Panc1 (cell line): ENCODE results near the gene HASPIN. TPM values are rescaled to one million over a fixed set of nuclear protein-coding genes. Genes with fewer than 3 reads are reported as not detected.
A peak's percentile ranks its signal among the peaks of the same experiment; 100 is the strongest.

Experiments used
- ATAC-seq: fragments of 200-7000 bp; cut with Tn5 transposase; 2 replicates; pipeline ENCODE4 v1.9.1; 2020; ENCODE audit warnings: mild to moderate bottlenecking, moderate library complexity
- BruUV-seq: library from RNA; stranded (reverse); fragments of 400-500 nt; replicated peaks from 2 replicates; lab custom pipeline; 2021; lab: Mats Ljungman, UMichigan
- CTCF ChIA-PET: fragments of 300-600 bp; sonication (Branson Sonifier 250); formaldehyde crosslinking; loops from one replicate; lab custom pipeline; 2022; ENCODE audit warnings: antibody characterized with exemption; lab: Charles Lee
- POLR2A ChIA-PET: fragments of 300-600 bp; sonication (Branson Sonifier 250); formaldehyde crosslinking; loops from one replicate; lab custom pipeline; 2022; ENCODE audit warnings: antibody characterized with exemption; lab: Charles Lee
- DNase-seq: peaks from one replicate; pipeline ENCODE4 v3.0.0-alpha.2; 2010; ENCODE audit warnings: low read depth, low spot score
- H3K27ac ChIP-seq: 2 replicates; pipeline ENCODE4 v1.5.1; 2011; ENCODE audit warnings: mild to moderate bottlenecking, low read length, inconsistent platforms
- H3K27me3 ChIP-seq: fragments of 200-500 bp; sonication (Bioruptor generic); 2 replicates; pipeline ENCODE4 v1.6.0; 2014; ENCODE audit warnings: low read length, inconsistent platforms; ENCODE audit not compliant: control insufficient read depth, insufficient read depth
- H3K36me3 ChIP-seq: fragments of 200-500 bp; sonication (Bioruptor generic); 2 replicates; pipeline ENCODE4 v1.5.1; 2014; ENCODE audit warnings: inconsistent platforms, mild to moderate bottlenecking, low read length, moderate library complexity; ENCODE audit not compliant: control insufficient read depth, insufficient read depth
- H3K4me1 ChIP-seq: 2 replicates; pipeline ENCODE4 v1.5.1; 2011; ENCODE audit warnings: inconsistent platforms, mild to moderate bottlenecking, low read length, moderate library complexity; ENCODE audit not compliant: control insufficient read depth, insufficient read depth
- H3K4me3 ChIP-seq, 2 experiments: 2 replicates each; pipeline ENCODE4 v1.5.1; 2011 to 2012; ENCODE audit warnings: low read depth in 2 of 2, low read length in 2 of 2, mild to moderate bottlenecking in 2 of 2, inconsistent platforms in 1 of 2, moderate library complexity in 1 of 2
- H3K9me3 ChIP-seq: fragments of 200-500 bp; sonication (Bioruptor generic); 2 replicates; pipeline ENCODE4 v1.5.1; 2014; ENCODE audit warnings: low read depth, mild to moderate bottlenecking, inconsistent platforms, low read length, moderate library complexity; ENCODE audit not compliant: control insufficient read depth, insufficient read depth
- POLR2AphosphoS5 ChIP-seq: IDR thresholded peaks from 2 replicates; pipeline ENCODE4 v1.6.1; 2012; ENCODE audit warnings: mild to moderate bottlenecking, low read depth, low read length, moderate library complexity
- SIN3A ChIP-seq: IDR thresholded peaks from 2 replicates; pipeline ENCODE4 v1.6.1; 2012; ENCODE audit warnings: low read depth, mild to moderate bottlenecking, low read length, moderate library complexity, borderline replicate concordance; ENCODE audit not compliant: insufficient read depth
- TCF7L2 ChIP-seq: IDR thresholded peaks from 2 replicates; pipeline ENCODE4 v1.6.1; 2011; ENCODE audit warnings: mild to moderate bottlenecking, low read depth, low read length, inconsistent platforms
- in situ Hi-C: cut with HindIII; loops from 2 replicates; pipeline ENCODE4 v1.10.0; 2016; ENCODE audit warnings: low sequenced_read_pairs, low pct_unique_long_range_greater_than_20kb
- intact Hi-C: fragments of 100-400 bp; cut with micrococcal nuclease; formaldehyde crosslinking; loops from one replicate; pipeline ENCODE4 v1.10.0; 2022; ENCODE audit not compliant: unreplicated experiment
- total RNA-seq: library from RNA; stranded (reverse); gene quantifications from one replicate; pipeline ENCODE4 v1.2.1, GENCODE V29; 2021; ENCODE audit not compliant: unreplicated experiment
- TF ChIP-seq, protein P1 (sequence below), 2 experiments: IDR thresholded peaks; 2 replicates each; pipeline ENCODE4 v1.6.1; 2011 to 2012; ENCODE audit warnings: low read depth in 2 of 2, control low read depth in 1 of 2, low read length in 1 of 2, mild to moderate bottlenecking in 1 of 2, moderate library complexity in 1 of 2; ENCODE audit not compliant: insufficient read depth in 1 of 2
- TF ChIP-seq, protein P2 (sequence below): fragments of 450-650 bp; IDR thresholded peaks from 2 replicates; pipeline ENCODE4 v1.5.1; 2017; ENCODE audit warnings: mild to moderate bottlenecking

Gene HASPIN
- total RNA-seq, 1 experiment from 2014 or later = 10.6 TPM

DNA sequence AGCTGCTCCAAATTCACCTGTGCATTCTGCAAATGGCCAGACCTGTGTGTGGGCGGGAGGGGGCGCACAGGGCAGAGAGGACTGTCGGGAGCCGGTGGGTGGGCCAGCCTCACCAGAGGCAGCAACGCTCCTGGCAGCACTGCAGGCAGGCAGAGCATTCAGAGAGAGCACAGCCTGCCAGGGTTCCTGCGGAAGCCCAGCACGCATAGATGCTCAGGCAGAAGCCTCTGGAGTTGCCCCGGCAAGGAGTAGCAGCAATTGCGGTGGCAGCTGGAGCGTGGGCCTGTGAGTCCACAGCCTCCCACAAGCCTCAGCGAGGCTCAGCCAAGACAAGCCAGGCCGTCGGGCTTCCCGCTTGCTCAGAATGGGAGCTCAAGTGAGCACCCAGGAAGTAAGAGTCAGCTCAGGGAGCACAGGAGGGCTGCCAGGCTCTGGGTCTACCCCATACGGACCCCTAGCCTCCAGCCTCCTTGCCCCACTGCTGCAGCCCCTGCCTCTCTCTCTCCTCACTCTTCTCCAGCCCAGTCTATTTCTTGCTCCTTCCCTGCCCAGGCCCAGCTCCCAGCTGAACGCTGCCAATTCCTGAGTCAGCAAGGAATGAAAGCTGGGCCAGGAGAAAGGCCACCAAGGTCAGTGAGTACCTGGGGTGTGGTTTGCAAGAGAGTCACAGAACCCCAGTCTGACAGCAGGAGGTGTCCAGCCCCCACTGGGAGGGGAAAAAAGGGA lies 45.4 kb upstream of the HASPIN start:
- CTCF ChIA-PET = no interaction called here
- ATAC-seq (peak; percentile 32), DNase-seq (no peak)
- Histone ChIP-seq H3K4me3 (no peak overlapping the region), H3K36me3 (no peaks in the 10 kb centered on the region), H3K27ac (no peak overlapping the region), H3K9me3 (no peaks in the 10 kb centered on the region), H3K4me1 (no peaks in the 10 kb centered on the region), H3K27me3 (no peaks in the 10 kb centered on the region)
- POLR2A ChIA-PET = no interaction called here
- no TSS peak for BruUV-seq
- TF ChIP-seq POLR2AphosphoS5 = no peak
- TF ChIP-seq, protein P1, sequence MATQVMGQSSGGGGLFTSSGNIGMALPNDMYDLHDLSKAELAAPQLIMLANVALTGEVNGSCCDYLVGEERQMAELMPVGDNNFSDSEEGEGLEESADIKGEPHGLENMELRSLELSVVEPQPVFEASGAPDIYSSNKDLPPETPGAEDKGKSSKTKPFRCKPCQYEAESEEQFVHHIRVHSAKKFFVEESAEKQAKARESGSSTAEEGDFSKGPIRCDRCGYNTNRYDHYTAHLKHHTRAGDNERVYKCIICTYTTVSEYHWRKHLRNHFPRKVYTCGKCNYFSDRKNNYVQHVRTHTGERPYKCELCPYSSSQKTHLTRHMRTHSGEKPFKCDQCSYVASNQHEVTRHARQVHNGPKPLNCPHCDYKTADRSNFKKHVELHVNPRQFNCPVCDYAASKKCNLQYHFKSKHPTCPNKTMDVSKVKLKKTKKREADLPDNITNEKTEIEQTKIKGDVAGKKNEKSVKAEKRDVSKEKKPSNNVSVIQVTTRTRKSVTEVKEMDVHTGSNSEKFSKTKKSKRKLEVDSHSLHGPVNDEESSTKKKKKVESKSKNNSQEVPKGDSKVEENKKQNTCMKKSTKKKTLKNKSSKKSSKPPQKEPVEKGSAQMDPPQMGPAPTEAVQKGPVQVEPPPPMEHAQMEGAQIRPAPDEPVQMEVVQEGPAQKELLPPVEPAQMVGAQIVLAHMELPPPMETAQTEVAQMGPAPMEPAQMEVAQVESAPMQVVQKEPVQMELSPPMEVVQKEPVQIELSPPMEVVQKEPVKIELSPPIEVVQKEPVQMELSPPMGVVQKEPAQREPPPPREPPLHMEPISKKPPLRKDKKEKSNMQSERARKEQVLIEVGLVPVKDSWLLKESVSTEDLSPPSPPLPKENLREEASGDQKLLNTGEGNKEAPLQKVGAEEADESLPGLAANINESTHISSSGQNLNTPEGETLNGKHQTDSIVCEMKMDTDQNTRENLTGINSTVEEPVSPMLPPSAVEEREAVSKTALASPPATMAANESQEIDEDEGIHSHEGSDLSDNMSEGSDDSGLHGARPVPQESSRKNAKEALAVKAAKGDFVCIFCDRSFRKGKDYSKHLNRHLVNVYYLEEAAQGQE (IDR thresholded peaks at IDR 0.05; ENCODE audit: insufficient read depth in 1 of 2, low read depth in 2 of 2, low read length in 1 of 2) = no peak
- TF ChIP-seq, protein P2, sequence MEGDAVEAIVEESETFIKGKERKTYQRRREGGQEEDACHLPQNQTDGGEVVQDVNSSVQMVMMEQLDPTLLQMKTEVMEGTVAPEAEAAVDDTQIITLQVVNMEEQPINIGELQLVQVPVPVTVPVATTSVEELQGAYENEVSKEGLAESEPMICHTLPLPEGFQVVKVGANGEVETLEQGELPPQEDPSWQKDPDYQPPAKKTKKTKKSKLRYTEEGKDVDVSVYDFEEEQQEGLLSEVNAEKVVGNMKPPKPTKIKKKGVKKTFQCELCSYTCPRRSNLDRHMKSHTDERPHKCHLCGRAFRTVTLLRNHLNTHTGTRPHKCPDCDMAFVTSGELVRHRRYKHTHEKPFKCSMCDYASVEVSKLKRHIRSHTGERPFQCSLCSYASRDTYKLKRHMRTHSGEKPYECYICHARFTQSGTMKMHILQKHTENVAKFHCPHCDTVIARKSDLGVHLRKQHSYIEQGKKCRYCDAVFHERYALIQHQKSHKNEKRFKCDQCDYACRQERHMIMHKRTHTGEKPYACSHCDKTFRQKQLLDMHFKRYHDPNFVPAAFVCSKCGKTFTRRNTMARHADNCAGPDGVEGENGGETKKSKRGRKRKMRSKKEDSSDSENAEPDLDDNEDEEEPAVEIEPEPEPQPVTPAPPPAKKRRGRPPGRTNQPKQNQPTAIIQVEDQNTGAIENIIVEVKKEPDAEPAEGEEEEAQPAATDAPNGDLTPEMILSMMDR = no peak
- no peak for TF ChIP-seq TCF7L2
- in situ Hi-C loops (no loop called here), intact Hi-C loops (no loop called here)

DNA sequence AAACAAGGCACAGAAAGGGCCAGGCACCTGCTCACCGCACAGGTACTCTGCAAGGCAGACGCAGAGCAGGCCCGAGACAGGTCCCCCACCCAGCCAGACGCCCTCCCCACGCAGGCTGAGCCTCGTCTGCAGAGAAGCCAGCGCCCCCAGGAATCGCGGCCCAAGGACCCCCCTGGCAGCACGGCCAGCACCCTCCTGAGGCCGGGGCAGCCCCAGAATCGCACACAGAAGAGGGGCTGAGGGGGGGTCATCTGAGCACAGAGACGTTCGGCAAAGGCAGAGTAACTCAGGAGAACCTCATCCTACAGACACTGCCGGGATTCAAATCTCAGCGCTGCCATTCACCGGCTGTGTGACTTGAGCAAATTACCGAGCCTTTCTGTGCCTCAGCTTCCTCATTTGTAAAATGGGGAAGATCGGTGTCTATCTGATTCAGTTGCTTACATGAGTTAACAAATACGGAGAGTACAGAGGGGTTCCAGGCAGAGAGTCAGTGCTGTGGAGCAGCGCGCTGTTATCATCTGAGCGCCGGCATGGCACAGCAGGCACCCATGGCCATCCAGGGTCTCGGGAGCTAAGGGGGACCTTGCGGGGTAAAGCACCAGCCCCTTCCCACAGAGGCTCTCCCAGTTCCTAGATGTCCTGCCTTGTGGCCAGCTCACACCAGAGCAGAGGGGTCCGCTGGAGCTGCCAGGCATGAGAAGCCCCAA lies 44.7 kb upstream of the HASPIN start:
- CTCF ChIA-PET = interaction anchor here (0.8 kb wide), 1 partner anchor 59 kb away, joined by 3 read pairs; no protein-coding TSS in a partner anchor
- TF ChIP-seq POLR2AphosphoS5 (no peak), TCF7L2 (no peak), SIN3A (no peak)
- TF ChIP-seq, protein P1 (IDR thresholded peaks at IDR 0.05; ENCODE audit: insufficient read depth in 1 of 2, low read depth in 2 of 2, low read length in 1 of 2) = no peak
- TF ChIP-seq, protein P2 = no peak
- no peaks in the 10 kb centered on the region for H3K4me1 ChIP-seq
- ATAC-seq (no peak), DNase-seq (no peak)
- H3K36me3 ChIP-seq = no peaks in the 10 kb centered on the region
- H3K27me3 ChIP-seq = no peaks in the 10 kb centered on the region
- no peak overlapping the region for H3K4me3 ChIP-seq
- no peaks in the 10 kb centered on the region for H3K9me3 ChIP-seq
- no peak overlapping the region for H3K27ac ChIP-seq
- BruUV-seq = no TSS peak
- POLR2A ChIA-PET = no interaction called here
- in situ Hi-C loops = no loop called here
- intact Hi-C loops = no loop called here
